Prostate gland (tissue), 2 donors: ENCODE results near the gene EFEMP2. TPM values are rescaled to one million over a fixed set of nuclear protein-coding genes. Genes with fewer than 3 reads are reported as not detected.

Experiments
- DNase-seq: peaks from one replicate; pipeline ENCODE4 v3.0.0-alpha.2; 2019; ENCODE audit warnings: low spot score
- H3K27ac ChIP-seq, 2 donors: fragments of 200-600 bp; sonication (generic); 2 replicates each; pipeline ENCODE4 v1.5.1; 2017 to 2019
- H3K27me3 ChIP-seq: fragments of 200-600 bp; sonication (generic); replicated peaks from 2 replicates; pipeline ENCODE4 v1.5.1; 2019; ENCODE audit not compliant: insufficient read depth
- H3K36me3 ChIP-seq, 2 donors: fragments of 200-600 bp; sonication (generic); 1 replicate in 1 of 2; 2 replicates in 1 of 2; pipeline versions ENCODE4 v1.5.1 to v1.8.1; 2017 to 2019
- H3K4me1 ChIP-seq: fragments of 200-600 bp; sonication (generic); replicated peaks from 2 replicates; pipeline ENCODE4 v1.5.1; 2019
- H3K4me3 ChIP-seq, 2 donors: fragments of 200-600 bp; sonication (generic); 2 replicates each; pipeline ENCODE4 v1.5.1; 2017 to 2019
- H3K9me3 ChIP-seq: fragments of 200-600 bp; sonication (generic); 2 replicates; pipeline ENCODE4 v1.5.1; 2017
- POLR2A ChIP-seq: fragments of 450-650 bp; IDR thresholded peaks from one replicate; pipeline ENCODE4 v1.6.1; 2016; ENCODE audit warnings: antibody characterized with exemption, mild to moderate bottlenecking
- POLR2AphosphoS5 ChIP-seq: sonication (generic); formaldehyde crosslinking; IDR thresholded peaks from one replicate; pipeline ENCODE4 v1.6.1; 2017; ENCODE audit warnings: antibody characterized with exemption
- WGBS: methylation state at CpG from one replicate; pipeline ENCODE4 v1.1.5; 2018; 5-methylcytosine and 5-hydroxymethylcytosine counted together
- intact Hi-C: fragments of 100-400 bp; cut with DNase I; formaldehyde crosslinking; loops from one replicate; pipeline ENCODE4 v1.14.2; 2022
- total RNA-seq, 2 donors: library from RNA; depleted of rRNA; stranded (reverse); fragments of >200 nt; gene quantifications; one replicate each; pipeline ENCODE4 v1.1.0, GENCODE V29; 2016
- TF ChIP-seq, protein P1 (sequence below), 4 experiments: fragments of 200-600 bp in 2 of 4; fragments of 450-650 bp in 2 of 4; sonication (generic) in 2 of 4; IDR thresholded peaks; 1 replicate in 3 of 4; 2 replicates in 1 of 4; pipeline ENCODE4 v1.5.1; 2016 to 2019; ENCODE audit warnings: antibody characterized with exemption in 4 of 4, mild to moderate bottlenecking in 2 of 4, moderate library complexity in 2 of 4

Gene EFEMP2
- total RNA-seq, 2 donors from 2014 or later: 40.0 to 84.5 TPM

DNA sequence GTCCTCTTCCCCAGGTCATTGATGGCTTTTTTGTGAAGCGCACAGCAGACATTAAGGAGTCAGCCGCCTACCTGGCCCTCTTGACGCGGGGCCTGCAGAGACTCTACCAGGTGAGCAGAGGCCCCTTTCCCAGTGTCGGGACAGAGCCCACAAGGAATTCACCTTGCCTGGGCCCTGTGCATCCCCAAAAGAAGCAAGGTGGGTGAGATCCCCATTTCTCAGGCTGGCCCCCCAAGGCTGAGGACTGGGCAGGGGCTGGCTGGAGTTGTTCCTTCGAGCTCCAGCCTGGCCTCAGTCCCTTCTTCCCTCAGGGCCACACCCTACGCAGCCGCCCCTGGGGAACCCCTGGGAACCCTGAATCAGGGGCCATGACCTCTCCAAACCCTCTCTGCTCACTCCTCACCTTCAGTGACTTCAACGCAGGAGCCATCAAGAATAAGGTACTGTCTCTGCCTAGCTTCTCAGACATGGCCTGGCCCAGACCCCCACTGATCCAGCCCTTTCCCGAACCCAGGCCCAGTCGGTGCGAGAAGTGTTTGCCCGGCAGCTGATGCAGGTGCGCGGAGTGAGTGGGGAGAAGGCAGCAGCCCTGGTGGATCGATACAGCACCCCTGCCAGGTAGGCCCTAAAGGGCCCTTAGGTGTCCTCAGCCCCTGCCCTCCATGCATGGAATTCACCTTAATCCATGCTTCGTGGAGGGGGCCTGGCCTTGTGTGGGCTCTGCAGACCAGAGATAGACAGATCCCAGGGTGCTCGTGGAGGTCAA, 7.7 kb downstream of the EFEMP2 start:
- Histone ChIP-seq H3K4me3 (no peak overlapping the region), H3K27ac (no peak overlapping the region), H3K9me3 (no peaks in the 10 kb centered on the region), H3K36me3 (peaks cover 12 to 24% of the 10 kb centered on the region in 2 donors), H3K27me3 (no peaks in the 10 kb centered on the region), H3K4me1 (peaks cover 7% of the 10 kb centered on the region)
- intact Hi-C loops: no loop called here
- TF ChIP-seq POLR2A: no peak
- TF ChIP-seq, protein P1, sequence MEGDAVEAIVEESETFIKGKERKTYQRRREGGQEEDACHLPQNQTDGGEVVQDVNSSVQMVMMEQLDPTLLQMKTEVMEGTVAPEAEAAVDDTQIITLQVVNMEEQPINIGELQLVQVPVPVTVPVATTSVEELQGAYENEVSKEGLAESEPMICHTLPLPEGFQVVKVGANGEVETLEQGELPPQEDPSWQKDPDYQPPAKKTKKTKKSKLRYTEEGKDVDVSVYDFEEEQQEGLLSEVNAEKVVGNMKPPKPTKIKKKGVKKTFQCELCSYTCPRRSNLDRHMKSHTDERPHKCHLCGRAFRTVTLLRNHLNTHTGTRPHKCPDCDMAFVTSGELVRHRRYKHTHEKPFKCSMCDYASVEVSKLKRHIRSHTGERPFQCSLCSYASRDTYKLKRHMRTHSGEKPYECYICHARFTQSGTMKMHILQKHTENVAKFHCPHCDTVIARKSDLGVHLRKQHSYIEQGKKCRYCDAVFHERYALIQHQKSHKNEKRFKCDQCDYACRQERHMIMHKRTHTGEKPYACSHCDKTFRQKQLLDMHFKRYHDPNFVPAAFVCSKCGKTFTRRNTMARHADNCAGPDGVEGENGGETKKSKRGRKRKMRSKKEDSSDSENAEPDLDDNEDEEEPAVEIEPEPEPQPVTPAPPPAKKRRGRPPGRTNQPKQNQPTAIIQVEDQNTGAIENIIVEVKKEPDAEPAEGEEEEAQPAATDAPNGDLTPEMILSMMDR (IDR thresholded peaks at IDR 0.05): no peak
- WGBS: 85% methylated on average over 18 of the region's 18 CpGs
- DNase-seq: no peak

- no peaks in the 10 kb centered on the region for H3K27me3 ChIP-seq
- TF ChIP-seq POLR2AphosphoS5 (no peak), POLR2A (no peak)
- TF ChIP-seq, protein P1 (IDR thresholded peaks at IDR 0.05): no peak
- H3K36me3 ChIP-seq: peaks cover 12 to 24% of the 10 kb centered on the region in 2 donors
- intact Hi-C loops: no loop called here
- 86% methylated on average over 12 of the region's 12 CpGs for WGBS
- no peak overlapping the region for H3K4me3 ChIP-seq
- no peaks in the 10 kb centered on the region for H3K9me3 ChIP-seq
- no peak overlapping the region for H3K27ac ChIP-seq
- peaks cover 7% of the 10 kb centered on the region for H3K4me1 ChIP-seq
- DNase-seq: no peak
Measured at GRCh38 chr11:65863889-65864705, 8.5 kb downstream of the EFEMP2 start.

- 89% methylated on average over 24 of the region's 24 CpGs for WGBS
- Histone ChIP-seq H3K36me3 (peaks cover 12 to 24% of the 10 kb centered on the region in 2 donors), H3K27ac (no peak overlapping the region), H3K4me1 (peaks cover 7% of the 10 kb centered on the region), H3K4me3 (no peak overlapping the region), H3K9me3 (no peaks in the 10 kb centered on the region), H3K27me3 (no peaks in the 10 kb centered on the region)
- TF ChIP-seq, protein P1 (IDR thresholded peaks at IDR 0.05): no peak
- TF ChIP-seq POLR2A (no peak), POLR2AphosphoS5 (no peak)
- intact Hi-C loops: no loop called here
- DNase-seq: no peak
Measured at GRCh38 chr11:65862941-65863888, 9.4 kb downstream of the EFEMP2 start.

DNA sequence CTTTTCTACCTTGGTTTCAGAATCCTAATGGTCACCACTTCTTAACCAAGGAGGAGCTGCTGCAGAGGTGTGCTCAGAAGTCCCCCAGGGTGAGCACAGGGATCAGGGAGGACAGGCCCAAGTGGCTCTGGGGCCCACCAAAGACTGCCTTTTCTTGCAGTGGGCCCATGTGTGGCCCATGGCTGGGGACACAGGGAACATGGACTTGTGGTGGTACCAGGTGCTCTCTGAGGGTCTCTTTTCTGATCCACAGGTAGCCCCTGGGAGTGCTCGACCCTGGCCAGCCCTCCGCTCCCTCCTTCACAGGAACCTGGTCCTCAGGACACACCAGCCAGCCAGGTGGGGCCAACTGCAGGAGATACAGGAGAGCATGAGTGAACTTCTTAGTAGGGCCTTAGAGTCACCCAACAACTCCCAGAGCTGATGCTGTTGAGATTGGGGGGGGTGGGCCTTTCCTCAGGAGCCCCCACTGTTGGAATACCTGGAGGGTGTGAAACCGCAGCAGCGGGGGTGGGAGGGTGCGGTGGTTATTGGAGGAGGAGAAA, 10.3 kb downstream of the EFEMP2 start:
- H3K27ac ChIP-seq: no peak overlapping the region
- no peak overlapping the region for H3K4me3 ChIP-seq
- intact Hi-C loops: no loop called here
- TF ChIP-seq POLR2AphosphoS5: no peak
- no peak for TF ChIP-seq POLR2A
- TF ChIP-seq, protein P1 (IDR thresholded peaks at IDR 0.05): no peak
- H3K27me3 ChIP-seq: no peaks in the 10 kb centered on the region
- DNase-seq: no peak
- peaks cover 12 to 24% of the 10 kb centered on the region in 2 donors for H3K36me3 ChIP-seq
- H3K9me3 ChIP-seq: no peaks in the 10 kb centered on the region
- H3K4me1 ChIP-seq: peaks cover 7% of the 10 kb centered on the region
- WGBS: 73% methylated on average over 5 of the region's 5 CpGs
